SK-N-MC (cell line): ENCODE measurements around the gene PSEN1.

Experiments
- EZH2 ChIP-seq: fragments of 200-600 bp; sonication (generic); IDR thresholded peaks from one replicate; pipeline ENCODE4 v1.6.1; 2017; ENCODE audit warnings: antibody characterized with exemption
- FOXP2 ChIP-seq: optimal IDR thresholded peaks from 2 replicates; pipeline ENCODE3; 2011; ENCODE audit warnings: mild to moderate bottlenecking, moderate library complexity; ENCODE audit not compliant: insufficient read depth; ENCODE audit errors: extremely low read length, control extremely low read depth
- POLR2AphosphoS5 ChIP-seq: IDR thresholded peaks from 2 replicates; pipeline ENCODE4 v1.6.1; 2012; ENCODE audit warnings: mild to moderate bottlenecking, low read depth, low read length, borderline replicate concordance

GRCh38 chr14:73254247-73255004, 118.1 kb downstream of the PSEN1 start:
- TF ChIP-seq EZH2 (no peak), POLR2AphosphoS5 (no peak), FOXP2 (no peak)
